GM18511 (cell line): ENCODE measurements around the gene RASGEF1C.

Experiments
- ATAC-seq: cut with Tn5 transposase; IDR thresholded peaks from one replicate; pipeline ENCODE4 v1.9.1; 2021; ENCODE audit warnings: mild to moderate bottlenecking, moderate library complexity; ENCODE audit not compliant: unreplicated experiment

The RASGEF1C gene

DNA sequence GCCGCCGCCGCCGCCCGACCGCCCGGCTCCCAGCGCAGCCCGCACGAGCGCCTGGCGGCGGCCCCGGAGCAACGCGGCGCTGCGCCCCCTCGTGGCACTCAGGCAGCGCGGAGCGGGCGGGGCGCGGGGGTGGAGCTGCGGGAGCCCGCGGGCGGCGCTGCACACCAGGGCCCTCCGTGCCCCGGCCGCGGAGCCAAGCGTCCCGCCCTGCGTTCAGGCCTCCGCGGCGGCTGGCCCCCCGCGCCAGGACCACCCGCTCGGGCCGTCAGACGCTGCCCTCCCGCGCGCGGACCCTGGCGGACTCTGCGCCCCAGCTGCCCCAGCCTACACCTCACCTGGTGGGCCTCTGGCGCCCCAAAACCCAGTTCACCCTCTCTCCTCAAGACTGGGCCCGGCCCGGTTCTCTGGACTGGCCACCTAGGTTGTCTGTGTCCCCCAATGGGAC lies at the start of gene RASGEF1C:
Gene RASGEF1C (minus strand): TSS at position 75 of the 445 bp plus-strand sequence. CDS start 71,159 bp downstream, outside the sequence.
- peak; percentile 75 for ATAC-seq

DNA sequence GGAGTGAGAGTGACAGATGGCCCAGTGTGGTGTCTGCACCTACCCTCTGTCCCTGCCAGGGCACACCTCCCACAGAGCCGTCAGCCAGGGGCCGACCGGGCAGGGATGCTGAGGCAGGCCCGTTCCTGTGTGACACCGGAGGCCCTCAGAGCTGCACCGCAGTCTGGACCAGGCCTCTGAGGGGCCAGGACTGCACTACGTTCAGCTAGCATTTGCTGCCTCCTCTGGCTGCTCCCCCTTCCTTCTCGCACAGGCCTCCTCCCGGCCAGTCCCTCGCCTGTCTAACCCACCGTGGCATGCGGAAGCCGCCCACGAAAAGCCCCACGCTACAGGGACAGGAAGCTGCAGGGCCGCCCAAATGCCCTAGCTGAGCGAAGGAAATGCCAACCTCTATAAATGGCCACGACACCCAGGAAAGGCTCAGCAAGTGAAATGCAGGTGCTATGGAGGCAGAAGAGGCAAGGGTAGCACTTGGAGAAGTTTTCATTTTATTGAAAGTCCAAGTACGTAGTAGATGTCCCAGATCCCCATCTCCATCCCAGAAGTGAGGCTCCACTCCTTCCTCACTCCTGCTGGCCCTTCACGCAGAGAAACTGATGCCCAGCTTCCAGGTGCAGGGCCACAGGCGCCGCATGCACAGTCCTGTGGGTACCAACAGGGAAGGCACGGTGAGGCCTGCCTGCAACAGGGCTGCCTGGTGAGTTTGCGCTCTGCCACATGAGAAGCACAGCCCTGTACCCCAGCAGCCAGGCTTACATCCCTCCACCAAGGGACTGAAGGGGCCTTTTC lies 44.2 kb upstream of the RASGEF1C start:
- ATAC-seq: no peak

DNA sequence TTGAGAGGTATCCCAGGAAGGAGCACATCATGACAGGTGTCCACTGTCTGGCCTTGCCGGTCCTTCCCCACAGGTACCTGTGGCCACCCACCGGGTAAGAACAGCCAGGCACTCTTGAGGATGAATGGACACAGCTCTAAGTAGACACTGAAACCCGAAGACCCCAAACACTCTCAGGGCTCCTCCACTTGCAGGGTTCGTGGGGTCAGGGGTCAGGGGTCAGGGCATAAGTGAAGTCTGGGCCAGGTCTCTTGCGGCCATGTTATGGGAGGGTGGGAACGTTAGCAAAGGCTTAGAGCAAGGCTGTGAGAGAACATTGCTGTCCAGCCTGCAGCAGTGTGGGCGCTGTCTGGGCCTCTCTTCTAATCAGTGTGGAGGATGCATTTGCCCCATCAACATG lies 42.9 kb upstream of the RASGEF1C start:
- no peak for ATAC-seq

DNA sequence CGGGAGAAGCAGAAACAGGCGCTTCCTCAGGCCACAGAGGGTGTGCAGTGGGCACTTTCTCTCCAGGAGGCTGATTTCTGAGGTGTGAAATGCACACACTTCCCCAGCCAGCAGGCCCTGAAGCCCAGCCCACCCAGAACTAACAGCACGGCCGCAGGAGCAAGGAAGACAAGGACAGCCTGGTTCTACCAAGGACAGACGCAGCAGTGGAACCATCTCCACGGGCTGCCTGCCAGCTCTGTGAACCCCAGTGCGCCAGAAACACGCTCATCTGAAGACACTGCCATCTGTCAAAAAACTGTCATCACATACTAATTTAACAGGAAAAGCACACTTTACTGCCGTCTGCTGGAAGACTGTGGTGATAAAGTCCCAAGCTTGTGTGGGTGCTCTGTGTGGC lies 42.1 kb upstream of the RASGEF1C start:
- ATAC-seq: no peak

DNA sequence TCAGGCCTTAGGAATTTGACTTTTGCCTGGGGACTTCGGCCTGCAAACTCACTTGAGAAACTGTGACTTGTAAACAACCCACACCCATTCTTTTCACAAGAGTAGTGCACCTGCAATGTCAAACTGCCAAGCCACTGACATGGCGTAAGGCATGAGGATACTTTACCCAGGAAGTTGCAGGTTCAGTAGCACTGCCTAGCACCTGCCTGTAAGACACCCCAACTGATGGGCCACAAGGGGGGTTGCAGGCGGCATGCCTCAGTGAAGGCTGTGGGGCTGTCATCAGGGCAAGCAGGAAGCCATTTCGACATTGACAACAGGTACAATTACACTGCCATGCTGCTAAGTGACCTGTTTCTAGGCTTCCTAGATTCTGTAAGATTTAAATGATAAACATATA lies 41.3 kb upstream of the RASGEF1C start:
- ATAC-seq: no peak

DNA sequence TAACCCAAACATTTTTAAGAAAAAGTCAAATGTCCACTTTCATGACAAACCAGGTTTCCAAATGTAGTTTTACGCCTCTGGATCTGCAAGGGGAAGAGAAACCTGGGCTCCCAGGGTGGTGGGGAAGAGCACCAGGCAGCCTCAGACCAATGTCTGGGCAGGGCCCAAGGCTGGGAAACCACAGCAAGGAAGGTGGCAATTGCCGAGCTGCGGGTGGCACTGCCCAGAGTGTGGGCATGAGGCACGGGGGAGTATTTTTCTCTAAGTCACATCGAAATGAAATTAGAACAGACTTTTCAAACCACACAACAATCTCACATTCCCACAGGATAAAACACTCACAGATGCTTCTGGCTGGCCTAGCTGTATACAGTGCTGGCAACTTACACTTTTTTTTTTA lies 32.6 kb upstream of the RASGEF1C start:
- ATAC-seq: no peak

DNA sequence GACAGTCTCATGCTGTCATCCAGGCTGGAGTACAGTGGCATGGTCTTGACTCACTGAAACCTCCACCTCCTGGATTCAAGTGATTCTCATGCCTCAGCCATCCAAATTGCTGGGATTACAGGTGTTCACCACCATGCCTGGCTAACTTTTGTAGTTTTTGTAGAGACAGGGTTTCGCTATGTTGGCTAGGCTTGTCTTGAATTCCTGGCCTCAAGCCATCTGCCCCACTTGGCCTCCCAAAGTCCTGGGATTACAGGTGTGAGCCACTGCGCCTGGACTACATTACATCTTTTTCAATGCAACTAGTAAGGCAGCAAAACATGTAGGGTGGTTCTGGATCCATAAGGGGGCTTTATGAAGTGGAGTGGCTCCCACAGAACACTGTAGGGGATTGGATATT lies 29.6 kb upstream of the RASGEF1C start:
- ATAC-seq: no peak

DNA sequence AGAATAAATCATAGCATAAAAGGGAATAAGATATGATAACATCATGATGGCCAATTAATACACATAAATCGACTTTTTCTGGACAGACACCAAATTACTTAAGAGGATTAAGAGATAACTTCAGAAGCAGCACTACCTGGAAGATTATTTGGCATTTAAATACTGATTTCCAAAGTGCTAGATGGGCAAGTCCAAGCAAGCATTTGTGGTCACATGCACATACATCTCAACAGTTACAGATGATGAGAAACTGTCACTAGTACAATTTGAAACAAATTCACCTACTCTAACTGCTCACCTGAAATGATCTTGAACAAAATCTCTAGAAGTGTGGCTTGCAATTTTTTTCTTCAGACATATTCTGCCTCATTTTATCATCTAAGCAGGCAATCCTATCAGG lies 26.8 kb upstream of the RASGEF1C start:
- no peak for ATAC-seq

DNA sequence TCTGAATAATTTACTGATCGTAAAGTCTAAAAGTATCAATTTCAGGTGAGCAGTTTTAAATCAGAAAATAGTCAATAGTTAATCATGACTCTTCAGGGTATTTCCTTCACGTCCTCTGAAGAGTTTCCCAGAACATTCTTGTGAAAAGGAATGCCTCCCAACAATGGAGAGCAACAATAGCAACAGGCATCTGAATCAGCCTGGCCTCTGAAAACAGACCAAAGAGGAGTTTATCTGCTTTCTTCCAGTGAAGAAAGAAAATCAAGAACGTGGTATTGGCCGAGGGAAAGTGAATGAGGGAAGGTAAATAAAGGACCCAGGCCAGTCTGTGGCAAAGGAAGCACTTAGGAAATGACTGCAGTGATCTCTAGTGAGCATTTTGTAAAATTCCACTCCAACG lies 26.1 kb upstream of the RASGEF1C start:
- no peak for ATAC-seq

DNA sequence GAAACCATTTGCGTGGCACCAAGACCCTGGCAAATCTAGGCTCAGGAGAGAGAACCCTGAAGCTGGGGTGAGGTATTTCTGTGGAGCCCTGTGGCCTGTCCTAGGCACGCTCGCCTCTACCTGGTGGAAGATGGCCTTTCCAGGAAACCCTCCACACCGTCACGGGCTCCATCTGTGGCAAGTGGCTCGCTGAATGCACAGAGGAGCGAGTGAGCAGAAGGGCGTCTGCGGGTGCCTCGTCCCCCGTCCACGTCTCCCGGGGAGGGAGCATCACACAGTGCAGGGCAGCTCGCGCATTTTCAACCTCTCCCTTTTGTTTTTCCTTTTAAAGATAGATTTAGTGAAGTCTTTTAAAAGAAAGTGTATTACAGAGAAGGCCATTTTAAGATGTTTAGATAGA lies 25.3 kb upstream of the RASGEF1C start:
- ATAC-seq: no peak

DNA sequence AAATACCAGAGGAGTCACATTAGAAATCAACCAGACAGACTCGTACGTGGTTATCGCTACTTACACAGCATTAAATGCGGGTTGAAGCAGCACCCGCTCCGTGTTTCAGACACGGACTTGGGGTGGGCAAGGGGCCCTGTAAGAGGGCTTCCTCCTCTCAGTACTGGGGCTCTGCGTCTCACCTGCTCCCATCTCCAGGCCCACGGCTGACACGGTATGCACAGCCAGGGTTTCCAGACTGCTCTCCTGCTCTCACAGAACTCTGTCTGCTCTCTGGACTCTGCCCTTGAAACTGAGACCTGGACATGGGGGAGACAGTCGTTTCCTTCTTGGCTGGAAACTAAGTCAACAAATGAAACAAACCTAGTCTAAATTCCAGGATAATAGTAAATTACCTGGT lies 24.7 kb upstream of the RASGEF1C start:
- no peak for ATAC-seq

DNA sequence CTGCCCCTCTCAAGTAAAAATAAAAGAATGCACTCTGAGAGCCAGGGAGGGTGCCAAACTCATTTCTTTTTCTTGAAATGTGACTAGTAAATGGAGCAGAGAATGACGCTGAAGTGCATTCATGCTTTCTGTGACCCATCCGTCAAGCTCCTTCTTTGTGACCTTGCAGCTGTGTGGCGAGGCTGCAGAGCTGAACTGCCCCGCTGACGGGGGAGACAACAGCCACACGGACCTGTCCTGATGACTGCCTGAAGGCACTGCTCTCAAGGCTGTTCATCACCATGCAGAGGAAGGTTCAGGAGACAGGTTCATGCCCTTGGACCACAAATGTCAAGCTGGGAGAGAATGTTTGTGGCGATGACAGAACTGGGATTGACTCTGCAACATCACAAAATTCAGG lies 21.0 kb upstream of the RASGEF1C start:
- no peak for ATAC-seq

DNA sequence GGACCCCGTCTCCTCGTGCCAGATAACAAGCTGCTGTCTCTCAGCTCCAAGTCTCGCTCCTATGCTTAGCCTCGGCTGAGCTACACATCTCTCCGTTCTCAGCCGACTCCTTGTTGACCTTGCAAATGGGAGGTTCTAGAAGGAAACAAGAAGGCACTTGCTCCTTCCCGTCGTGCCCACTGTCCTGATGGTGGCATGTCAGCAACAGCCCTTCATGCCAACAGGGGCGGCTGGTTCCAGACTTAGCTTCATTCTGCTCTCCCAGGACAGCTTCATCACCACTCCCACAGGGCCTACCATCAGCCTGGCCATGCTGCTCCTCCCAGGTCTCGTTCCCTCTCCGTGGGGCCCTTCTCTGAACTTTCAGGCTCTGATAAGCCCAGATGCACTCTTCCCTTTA lies 13.0 kb upstream of the RASGEF1C start:
- ATAC-seq: no peak

DNA sequence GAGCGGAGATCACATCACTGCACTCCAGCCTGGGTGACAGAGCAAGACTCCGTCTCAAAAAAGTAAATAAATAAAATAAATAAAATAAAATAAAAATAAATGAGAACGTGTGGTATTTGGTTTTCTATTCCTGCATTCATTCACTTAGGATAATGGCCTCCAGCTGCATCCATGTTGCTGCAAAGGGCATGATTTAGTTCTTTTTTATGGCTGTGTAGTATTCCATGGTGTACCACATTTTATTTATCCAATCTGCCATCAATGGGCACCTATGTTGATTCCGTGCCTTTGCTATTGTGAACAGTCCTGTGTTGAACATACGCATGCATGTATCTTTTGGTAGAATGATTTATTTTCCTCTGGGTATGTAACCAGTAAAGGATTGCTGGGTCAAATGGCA lies 8.8 kb upstream of the RASGEF1C start:
- ATAC-seq: no peak

DNA sequence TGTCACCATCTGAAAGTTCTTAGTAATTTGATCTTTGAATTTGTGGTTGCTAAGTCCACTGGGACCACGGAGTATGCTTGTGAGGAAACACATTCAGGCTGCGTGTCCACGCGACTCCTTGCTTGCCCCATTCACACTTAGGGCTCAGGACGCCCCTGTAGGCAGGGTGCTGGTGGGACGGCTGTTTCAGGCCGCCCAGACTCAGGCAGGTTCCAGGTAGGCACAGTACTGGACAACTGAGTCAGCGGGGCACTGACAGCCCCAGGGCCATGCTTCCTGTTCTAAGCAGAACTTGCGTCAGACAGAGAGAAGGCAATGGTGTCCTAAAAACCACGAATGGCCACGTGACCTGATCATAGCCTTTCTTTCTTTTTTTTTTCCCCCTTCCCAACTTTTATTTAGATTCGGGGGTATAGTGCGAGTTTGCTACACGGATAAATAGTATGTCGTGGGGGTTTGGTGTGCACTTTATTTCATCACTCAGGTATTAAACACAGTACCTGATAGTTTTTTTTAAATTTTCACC lies 7.7 kb upstream of the RASGEF1C start:
- ATAC-seq: no peak

DNA sequence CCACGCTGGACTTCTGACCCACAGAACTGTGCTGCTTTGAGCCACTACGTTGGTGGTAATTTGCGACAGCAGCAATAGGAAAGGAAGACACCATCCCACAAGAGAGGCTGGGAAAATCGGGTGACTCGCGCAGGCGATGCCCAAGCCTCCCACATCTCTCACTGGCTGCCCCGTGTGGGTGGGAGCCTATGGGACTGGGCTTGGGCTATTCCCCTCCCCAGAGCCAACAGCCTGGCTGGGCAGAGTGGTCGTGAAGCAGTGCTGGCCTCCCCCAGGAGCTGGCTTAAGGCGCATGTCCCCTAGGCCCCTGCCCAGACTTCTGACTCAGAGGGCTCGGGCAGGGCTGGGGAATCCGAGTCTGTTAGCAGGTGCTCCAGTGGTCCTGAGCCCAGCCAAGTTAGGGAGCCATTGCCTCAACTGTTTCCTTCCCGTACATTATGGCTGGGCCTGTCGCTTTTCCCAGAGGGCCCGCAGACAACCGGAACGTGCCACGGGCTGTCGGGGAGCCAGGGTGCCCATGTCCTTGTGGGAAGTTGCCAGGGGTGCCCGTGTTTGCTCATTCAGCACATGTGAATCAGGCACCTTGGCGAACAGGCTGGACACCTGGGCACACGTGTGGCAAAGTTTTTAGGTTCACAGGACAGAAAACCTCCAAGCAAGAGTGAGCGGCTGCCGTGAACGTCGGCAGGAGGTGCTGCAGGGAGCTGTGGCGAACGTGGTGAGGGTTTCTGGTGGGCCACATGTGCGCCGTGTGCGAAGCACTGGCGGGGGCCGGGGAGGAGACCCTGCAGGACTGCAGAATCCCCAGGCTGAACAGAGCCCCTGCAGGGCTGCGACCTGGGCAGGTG lies 7.0 kb upstream of the RASGEF1C start:
- no peak for ATAC-seq

DNA sequence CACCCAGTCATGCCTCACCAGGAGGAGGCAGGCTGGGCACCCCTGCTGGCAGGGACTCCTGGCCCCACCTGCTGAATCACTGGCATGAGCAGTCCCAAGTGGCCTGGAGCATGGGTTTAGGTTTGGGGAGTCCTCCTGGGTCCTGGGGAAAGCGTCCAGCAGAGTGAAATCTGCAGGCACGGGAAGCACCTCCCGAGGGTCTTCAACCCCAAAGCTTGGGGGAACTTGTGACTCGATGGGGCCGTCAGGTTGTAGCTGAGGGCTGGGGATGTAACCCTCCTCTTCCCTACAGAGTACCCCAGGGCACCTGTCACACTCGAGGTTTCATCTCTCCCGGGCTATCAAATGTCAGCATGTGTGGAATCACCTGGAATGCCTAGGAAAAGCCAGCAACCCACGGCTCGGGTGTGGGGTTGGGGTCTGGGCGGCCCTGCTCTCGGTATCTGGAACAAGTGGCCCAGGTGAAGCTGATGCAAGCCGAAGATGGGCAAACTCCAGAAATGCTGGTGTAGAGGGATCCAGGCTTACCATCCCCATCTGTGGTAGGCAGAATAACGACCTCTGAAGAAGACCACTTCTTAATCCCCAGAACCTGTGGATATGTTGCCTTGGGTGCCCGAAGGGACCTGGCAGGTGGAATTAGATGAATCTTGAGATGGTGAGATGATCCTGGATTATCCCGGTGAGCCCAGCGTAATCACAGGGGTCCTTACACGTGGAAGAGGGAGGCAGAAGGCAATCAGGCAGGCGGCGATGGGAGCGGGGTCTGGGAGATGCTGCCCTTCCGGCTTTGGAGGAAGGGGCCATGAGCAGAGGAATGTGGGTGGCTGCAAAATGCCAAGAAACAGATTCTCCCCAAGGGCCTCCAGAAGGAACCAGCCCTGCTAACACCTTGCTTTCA lies 6.1 kb upstream of the RASGEF1C start:
- no peak for ATAC-seq

DNA sequence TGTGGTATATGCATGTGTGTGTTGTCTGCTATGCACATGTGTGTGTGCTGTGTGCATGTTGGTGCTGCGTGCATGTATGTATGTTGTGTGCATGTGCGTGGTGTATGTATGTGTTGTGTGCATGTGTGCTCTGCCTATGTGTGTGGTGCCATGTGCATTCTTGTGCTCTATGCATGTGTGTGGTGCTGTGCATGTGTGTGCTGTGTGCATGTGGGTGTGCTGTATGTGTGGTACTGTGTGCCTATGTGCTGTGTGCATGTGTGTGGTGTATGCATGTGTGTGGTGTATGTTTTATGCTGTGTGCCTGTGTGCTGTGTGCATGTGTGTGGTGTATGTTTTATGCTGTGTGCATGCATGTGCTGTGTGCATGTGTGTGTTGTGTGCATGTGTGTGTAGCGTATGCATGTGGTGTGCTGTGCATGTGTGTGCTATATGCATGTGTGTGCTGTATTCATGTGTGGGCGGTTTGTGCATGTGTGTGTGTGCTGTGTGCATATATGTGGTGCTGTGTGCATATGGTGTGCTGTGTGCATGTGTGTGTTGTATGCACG lies 4.7 kb upstream of the RASGEF1C start:
- no peak for ATAC-seq

DNA sequence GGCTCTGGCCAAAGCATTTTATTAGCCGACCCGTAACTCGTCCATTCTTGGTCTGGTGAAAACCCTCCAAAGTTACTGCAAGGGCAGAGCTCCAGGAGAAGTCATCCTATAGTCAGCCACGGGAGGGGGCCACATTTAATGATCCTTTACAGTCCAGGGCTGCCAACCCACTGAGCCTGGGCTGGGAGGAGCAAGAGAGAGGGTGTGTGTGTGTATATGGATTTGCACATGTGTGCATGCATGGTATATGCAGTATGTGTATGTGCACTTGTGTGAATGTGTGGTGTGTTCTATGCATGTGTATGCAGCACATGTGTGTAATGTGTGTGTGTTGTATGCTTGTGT lies 4.2 kb upstream of the RASGEF1C start:
- ATAC-seq: no peak

DNA sequence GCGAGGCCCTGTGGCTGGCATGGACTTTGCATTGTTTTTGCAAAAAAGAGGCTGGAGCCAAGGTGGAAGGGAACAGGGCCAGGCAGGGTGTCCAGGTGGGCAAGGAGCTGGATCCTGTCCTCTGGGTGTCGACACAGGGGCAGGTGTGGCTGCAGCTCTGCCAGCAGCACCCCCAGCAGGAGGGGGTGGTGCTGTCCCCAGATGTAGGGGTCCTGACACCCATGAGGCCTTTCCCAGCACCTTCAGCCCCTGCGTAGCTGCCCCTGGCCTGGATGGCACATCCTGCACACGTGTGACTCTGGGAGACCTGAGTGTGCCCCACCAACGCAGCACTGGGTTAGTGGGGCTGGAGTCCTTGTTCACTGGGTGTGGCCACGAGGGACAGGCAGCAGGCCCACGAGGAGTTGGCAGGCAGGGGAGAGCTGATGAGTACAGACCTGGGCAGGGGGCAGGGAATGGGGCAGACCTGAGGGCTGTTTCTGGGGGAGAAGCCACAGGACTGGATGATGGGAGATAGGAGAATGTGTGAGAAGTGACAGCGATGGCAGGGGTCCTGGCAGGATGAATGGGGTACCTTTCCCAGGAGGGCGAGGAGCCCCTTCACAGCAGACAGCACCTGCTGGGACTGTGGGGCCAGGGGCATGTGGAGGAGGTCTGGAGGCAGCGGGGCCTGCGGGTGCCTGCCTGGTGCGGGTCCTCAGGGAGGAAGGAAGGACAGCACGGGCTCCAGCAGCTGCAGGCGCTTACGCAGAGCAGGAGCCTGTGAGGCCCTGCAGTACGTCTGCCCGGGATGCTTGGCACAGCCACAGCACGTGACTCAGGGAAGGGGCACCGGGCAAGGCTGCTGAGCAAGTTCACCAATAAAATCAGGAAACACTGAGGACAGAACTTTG lies 3.6 kb upstream of the RASGEF1C start:
- no peak for ATAC-seq
